ENCODE measurements around the gene EMC7. TPM values are rescaled to one million over a fixed set of nuclear protein-coding genes. Genes with fewer than 3 reads are reported as not detected.

Gene EMC7
- polyA plus RNA-seq, 3 donors = 41.7 to 135 (median 125) TPM

DNA sequence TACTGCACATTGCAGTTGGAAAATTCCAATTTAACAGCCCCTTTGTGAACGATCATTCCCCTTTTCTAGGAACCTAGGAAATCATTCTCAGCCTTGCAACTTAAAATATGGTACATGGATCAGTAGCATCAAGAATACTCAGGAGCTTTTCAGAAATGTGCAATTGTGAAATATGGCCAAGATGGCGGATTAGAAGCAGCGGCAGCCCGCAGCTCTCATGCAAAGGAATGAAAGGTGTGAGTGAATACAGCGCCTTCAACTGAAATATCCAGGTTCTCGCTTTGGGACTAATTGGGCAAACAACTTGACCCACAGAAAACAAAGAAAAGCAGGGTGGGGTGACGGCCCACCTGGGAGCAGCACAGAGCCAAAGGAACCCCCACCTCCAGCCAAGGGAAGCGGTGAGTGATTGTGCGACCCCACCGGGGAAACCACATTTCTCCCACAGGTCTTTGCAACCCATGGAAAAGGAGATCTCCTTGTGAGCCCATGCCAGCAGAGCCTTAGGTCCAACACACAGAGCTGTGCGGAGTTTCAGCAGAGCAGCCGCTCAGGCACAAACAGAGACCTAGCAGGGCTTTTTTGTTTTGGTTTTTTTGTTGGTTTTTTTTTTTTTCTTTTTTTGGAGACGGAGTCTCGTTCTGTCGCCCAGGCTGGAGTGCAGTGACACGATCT lies 55.1 kb downstream of the EMC7 start:
- Mint-ChIP-seq H3K27ac (no peak overlapping the region), H3K36me3 (no peaks in the 10 kb centered on the region), H3K9me3 (peaks cover 23 to 36% (median 29%) of the 10 kb centered on the region in 7 donors), H3K4me3 (no peak overlapping the region), H3K27me3 (ENCODE audit: low read depth in 3 of 3) (peaks cover 1 to 3% (median 2%) of the 10 kb centered on the region in 3 donors), H3K4me1 (no peaks in the 10 kb centered on the region)
- no peak overlapping the region for H3K4me3 ChIP-seq (replicated peaks in 1 of 3; ENCODE audit: low read depth in 2 of 3, low read length in 3 of 3)
- H3K36me3 ChIP-seq (replicated peaks in 1 of 2; ENCODE audit: control insufficient read depth in 1 of 2, insufficient read depth in 2 of 2, low read length in 2 of 2) = no peaks in the 10 kb centered on the region
- H3K9me3 ChIP-seq (replicated peaks in 1 of 2; ENCODE audit: control insufficient read depth in 1 of 2, insufficient read depth in 1 of 2, low read length in 2 of 2) = peaks cover 12 to 21% of the 10 kb centered on the region in 2 donors
- H3K27ac ChIP-seq (ENCODE audit: low read depth in 1 of 2, low read length in 2 of 2) = no peak overlapping the region
- H2AFZ ChIP-seq (ENCODE audit: insufficient read depth, low read depth, low read length, poor library complexity, severe bottlenecking) = no peak overlapping the region
- WGBS (ENCODE audit: insufficient coverage) = 88% methylated on average over 5 of the region's 16 CpGs
- no peaks in the 10 kb centered on the region for H3K4me1 ChIP-seq (ENCODE audit: control insufficient read depth in 1 of 2, insufficient read depth in 2 of 2, low read length in 2 of 2)
- intact Hi-C loops (cut with micrococcal nuclease) = no loop called here
- no peak overlapping the region for H3K9ac ChIP-seq (ENCODE audit: insufficient read depth, low read length, poor library complexity, severe bottlenecking)
- no peaks in the 10 kb centered on the region for H3K79me2 ChIP-seq (ENCODE audit: insufficient read depth, low read length)
- DNase-seq = no peak
- H4K20me1 ChIP-seq (ENCODE audit: insufficient read depth, low read length) = no peaks in the 10 kb centered on the region
- H3K27me3 ChIP-seq (ENCODE audit: control insufficient read depth in 2 of 2, insufficient read depth in 2 of 2, low read length in 2 of 2) = no peaks in the 10 kb centered on the region
- TF ChIP-seq, protein P1, sequence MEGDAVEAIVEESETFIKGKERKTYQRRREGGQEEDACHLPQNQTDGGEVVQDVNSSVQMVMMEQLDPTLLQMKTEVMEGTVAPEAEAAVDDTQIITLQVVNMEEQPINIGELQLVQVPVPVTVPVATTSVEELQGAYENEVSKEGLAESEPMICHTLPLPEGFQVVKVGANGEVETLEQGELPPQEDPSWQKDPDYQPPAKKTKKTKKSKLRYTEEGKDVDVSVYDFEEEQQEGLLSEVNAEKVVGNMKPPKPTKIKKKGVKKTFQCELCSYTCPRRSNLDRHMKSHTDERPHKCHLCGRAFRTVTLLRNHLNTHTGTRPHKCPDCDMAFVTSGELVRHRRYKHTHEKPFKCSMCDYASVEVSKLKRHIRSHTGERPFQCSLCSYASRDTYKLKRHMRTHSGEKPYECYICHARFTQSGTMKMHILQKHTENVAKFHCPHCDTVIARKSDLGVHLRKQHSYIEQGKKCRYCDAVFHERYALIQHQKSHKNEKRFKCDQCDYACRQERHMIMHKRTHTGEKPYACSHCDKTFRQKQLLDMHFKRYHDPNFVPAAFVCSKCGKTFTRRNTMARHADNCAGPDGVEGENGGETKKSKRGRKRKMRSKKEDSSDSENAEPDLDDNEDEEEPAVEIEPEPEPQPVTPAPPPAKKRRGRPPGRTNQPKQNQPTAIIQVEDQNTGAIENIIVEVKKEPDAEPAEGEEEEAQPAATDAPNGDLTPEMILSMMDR (IDR thresholded peaks at IDR 0.05) = no peak
- H3K4me2 ChIP-seq (replicated peaks; ENCODE audit: extremely low read depth, low read length, poor library complexity, severe bottlenecking) = no peak overlapping the region

DNA sequence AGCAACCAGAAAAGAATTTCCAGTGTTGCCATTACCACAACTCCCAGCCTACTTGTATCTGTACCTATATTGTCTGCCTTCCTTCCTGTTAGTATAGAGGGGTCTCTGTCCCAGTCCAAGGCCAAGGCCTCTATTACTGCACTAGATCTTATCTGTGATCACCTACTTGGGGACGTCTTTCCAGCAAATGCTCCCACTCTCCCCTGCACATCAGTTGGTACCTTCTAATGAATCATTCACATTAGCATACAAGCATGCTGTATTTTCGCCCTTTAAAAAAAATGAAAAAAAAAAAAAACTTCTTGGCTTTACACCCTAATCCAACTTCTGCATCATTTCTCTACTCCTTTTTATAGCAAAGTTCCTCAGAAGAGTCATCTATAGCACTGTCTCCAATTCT lies 57.8 kb downstream of the EMC7 start:
- Histone ChIP-seq H3K4me3 (replicated peaks in 1 of 3; ENCODE audit: low read depth in 2 of 3, low read length in 3 of 3) (no peak overlapping the region), H3K9me3 (replicated peaks in 1 of 2; ENCODE audit: control insufficient read depth in 1 of 2, insufficient read depth in 1 of 2, low read length in 2 of 2) (peaks cover 0 to 15% of the 10 kb centered on the region in 2 donors), H3K4me1 (ENCODE audit: control insufficient read depth in 1 of 2, insufficient read depth in 2 of 2, low read length in 2 of 2) (peaks cover 10 to 13% of the 10 kb centered on the region in 2 donors), H2AFZ (ENCODE audit: insufficient read depth, low read depth, low read length, poor library complexity, severe bottlenecking) (no peak overlapping the region), H3K27me3 (ENCODE audit: control insufficient read depth in 2 of 2, insufficient read depth in 2 of 2, low read length in 2 of 2) (no peaks in the 10 kb centered on the region), H3K79me2 (ENCODE audit: insufficient read depth, low read length) (no peaks in the 10 kb centered on the region), H3K36me3 (replicated peaks in 1 of 2; ENCODE audit: control insufficient read depth in 1 of 2, insufficient read depth in 2 of 2, low read length in 2 of 2) (no peaks in the 10 kb centered on the region), H3K4me2 (replicated peaks; ENCODE audit: extremely low read depth, low read length, poor library complexity, severe bottlenecking) (no peak overlapping the region), H4K20me1 (ENCODE audit: insufficient read depth, low read length) (no peaks in the 10 kb centered on the region), H3K9ac (ENCODE audit: insufficient read depth, low read length, poor library complexity, severe bottlenecking) (no peak overlapping the region), H3K27ac (ENCODE audit: low read depth in 1 of 2, low read length in 2 of 2) (no peak overlapping the region)
- WGBS (ENCODE audit: insufficient coverage) = 81% methylated on average over 2 of the region's 2 CpGs
- Mint-ChIP-seq H3K9me3 (peaks cover 0 to 12% (median 4%) of the 10 kb centered on the region in 7 donors), H3K27me3 (ENCODE audit: low read depth in 3 of 3) (peaks cover 2 to 6% (median 5%) of the 10 kb centered on the region in 3 donors), H3K4me1 (peaks cover 11% of the 10 kb centered on the region), H3K27ac (no peak overlapping the region), H3K4me3 (no peak overlapping the region), H3K36me3 (no peaks in the 10 kb centered on the region)
- TF ChIP-seq, protein P1 (IDR thresholded peaks at IDR 0.05) = no peak
- intact Hi-C loops (cut with micrococcal nuclease) = no loop called here
- no peak for DNase-seq

Measured in CD14-positive monocyte (primary cell).